Measurements from ENCODE around the gene RNF213. TPM values are rescaled to one million over a fixed set of nuclear protein-coding genes. Genes with fewer than 3 reads are reported as not detected.

RNF213 gene
- total and polyA plus RNA-seq, 2 of the 8 experiments (the other 6 are each of a cell fraction or from before 2014, with no cell fraction given), result 33.8 to 62.8 TPM

GRCh38 chr17:80263253-80264204, 2.9 kb downstream of the RNF213 start (continued):
- TF ChIP-seq GABPA (IDR thresholded peaks at IDR 0.05; ENCODE audit: borderline replicate concordance, insufficient read depth, low read length) (no peak), EZH2 (IDR thresholded peaks at IDR 0.05; ENCODE audit: low read depth, low read length, severe bottlenecking) (no peak), CREB1 (IDR thresholded peaks at IDR 0.05) (no peak)

All from H1 (cell line).